HUES6 (cell line): Measurements from ENCODE around the gene ZDHHC13.

Source experiments
- H3K27ac ChIP-seq: 2 replicates; pipeline ENCODE4 v1.7.0; 2013; ENCODE audit warnings: low read depth, mild to moderate bottlenecking, low read length, inconsistent platforms
- H3K27me3 ChIP-seq: 2 replicates; pipeline ENCODE4 v1.6.1; 2013; ENCODE audit warnings: low read length; ENCODE audit not compliant: control insufficient read depth, insufficient read depth
- H3K36me3 ChIP-seq: 2 replicates; pipeline ENCODE4 v1.6.1; 2013; ENCODE audit warnings: low read length; ENCODE audit not compliant: control insufficient read depth, insufficient read depth
- H3K4me1 ChIP-seq: 2 replicates; pipeline ENCODE4 v1.6.1; 2013; ENCODE audit warnings: low read length; ENCODE audit not compliant: control insufficient read depth, insufficient read depth
- H3K4me3 ChIP-seq: 2 replicates; pipeline ENCODE4 v1.5.1; 2013; ENCODE audit warnings: low read depth, low read length
- H3K9ac ChIP-seq: one replicate; pipeline ENCODE4 v1.6.1; 2013; ENCODE audit warnings: mild to moderate bottlenecking, low read length
- H3K9me3 ChIP-seq: 2 replicates; pipeline ENCODE4 v1.6.1; 2013; ENCODE audit warnings: low read depth, low read length; ENCODE audit not compliant: control insufficient read depth, insufficient read depth

The ZDHHC13 gene

GRCh38 chr11:19116971-19117759 lies at the start of gene ZDHHC13:
Gene ZDHHC13 (plus strand): TSS chr11:19117168. CDS start chr11:19117250, 82 bp downstream.
- Histone ChIP-seq H3K4me3 (peak within 1 kb of the TSS; percentile 83), H3K27me3 (no peaks in the 10 kb centered on the region; the same call in 1 of the 2 replicates), H3K9ac (peak within 1 kb of the TSS; percentile 58), H3K4me1 (peaks cover 9% of the 10 kb centered on the region), H3K36me3 (peaks cover 16% of the 10 kb centered on the region), H3K9me3 (no peaks in the 10 kb centered on the region), H3K27ac (peak within 1 kb of the TSS; percentile 46; the same call in 1 of the 2 replicates)

- H3K36me3 ChIP-seq: no peaks in the 10 kb centered on the region
- peaks cover 15% of the 10 kb centered on the region for H3K4me1 ChIP-seq
- no peaks in the 10 kb centered on the region for H3K9me3 ChIP-seq
- no peak overlapping the region for H3K9ac ChIP-seq
- H3K27ac ChIP-seq: no peak overlapping the region
- no peaks in the 10 kb centered on the region for H3K27me3 ChIP-seq
- no peak overlapping the region for H3K4me3 ChIP-seq
Observed at GRCh38 chr11:19071255-19071654, 45.7 kb upstream of the ZDHHC13 start.

- H3K9ac ChIP-seq: no peak overlapping the region
- no peaks in the 10 kb centered on the region for H3K27me3 ChIP-seq
- H3K4me1 ChIP-seq: peaks cover 19% of the 10 kb centered on the region
- H3K27ac ChIP-seq: no peak overlapping the region
- no peaks in the 10 kb centered on the region for H3K9me3 ChIP-seq
- H3K4me3 ChIP-seq: no peak overlapping the region
- no peaks in the 10 kb centered on the region for H3K36me3 ChIP-seq
Observed at GRCh38 chr11:19072464-19072863, 44.5 kb upstream of the ZDHHC13 start.

GRCh38 chr11:19073454-19074415 lies 43.2 kb upstream of the ZDHHC13 start:
- Histone ChIP-seq H3K9ac (no peak overlapping the region), H3K9me3 (no peaks in the 10 kb centered on the region), H3K4me1 (peaks cover 19% of the 10 kb centered on the region), H3K4me3 (no peak overlapping the region), H3K36me3 (no peaks in the 10 kb centered on the region), H3K27ac (peak overlapping the region; percentile 6; the same call in 1 of the 2 replicates), H3K27me3 (no peaks in the 10 kb centered on the region)

GRCh38 chr11:19075636-19076035 lies 41.3 kb upstream of the ZDHHC13 start:
- H3K9ac ChIP-seq: no peak overlapping the region
- no peak overlapping the region for H3K4me3 ChIP-seq
- no peaks in the 10 kb centered on the region; the same call in 1 of the 2 replicates for H3K27me3 ChIP-seq
- H3K9me3 ChIP-seq: no peaks in the 10 kb centered on the region
- no peak overlapping the region for H3K27ac ChIP-seq
- H3K36me3 ChIP-seq: no peaks in the 10 kb centered on the region
- peaks cover 19% of the 10 kb centered on the region for H3K4me1 ChIP-seq

GRCh38 chr11:19076744-19077589 lies 40.0 kb upstream of the ZDHHC13 start:
- Histone ChIP-seq H3K9ac (no peak overlapping the region), H3K4me1 (peaks cover 19% of the 10 kb centered on the region), H3K27me3 (no peaks in the 10 kb centered on the region; the same call in 1 of the 2 replicates), H3K9me3 (no peaks in the 10 kb centered on the region), H3K36me3 (no peaks in the 10 kb centered on the region), H3K4me3 (no peak overlapping the region), H3K27ac (no peak overlapping the region)

- Histone ChIP-seq H3K36me3 (no peaks in the 10 kb centered on the region), H3K4me3 (no peak overlapping the region), H3K4me1 (peaks cover 19% of the 10 kb centered on the region), H3K9me3 (no peaks in the 10 kb centered on the region), H3K9ac (no peak overlapping the region), H3K27ac (no peak overlapping the region), H3K27me3 (no peaks in the 10 kb centered on the region; the same call in 1 of the 2 replicates)
Observed at GRCh38 chr11:19077965-19078364, 39.0 kb upstream of the ZDHHC13 start.

- Histone ChIP-seq H3K4me1 (0 out of 2 replicates have a peak, but pooled peaks cover 4% of the 10 kb centered on the region), H3K36me3 (no peaks in the 10 kb centered on the region), H3K27me3 (no peaks in the 10 kb centered on the region; the same call in 1 of the 2 replicates), H3K27ac (no peak overlapping the region), H3K9me3 (no peaks in the 10 kb centered on the region), H3K4me3 (no peak overlapping the region), H3K9ac (no peak overlapping the region)
Observed at GRCh38 chr11:19079643-19080440, 37.1 kb upstream of the ZDHHC13 start.

- Histone ChIP-seq H3K4me3 (no peak overlapping the region), H3K9ac (no peak overlapping the region), H3K9me3 (no peaks in the 10 kb centered on the region), H3K36me3 (no peaks in the 10 kb centered on the region), H3K27me3 (no peaks in the 10 kb centered on the region; the same call in 1 of the 2 replicates), H3K27ac (no peak overlapping the region), H3K4me1 (0 out of 2 replicates have a peak, but pooled peaks cover 4% of the 10 kb centered on the region)
Observed at GRCh38 chr11:19080579-19080993, 36.4 kb upstream of the ZDHHC13 start.

GRCh38 chr11:19083166-19083565 lies 33.8 kb upstream of the ZDHHC13 start:
- Histone ChIP-seq H3K4me3 (no peak overlapping the region), H3K36me3 (no peaks in the 10 kb centered on the region), H3K9me3 (no peaks in the 10 kb centered on the region), H3K27ac (no peak overlapping the region), H3K27me3 (no peaks in the 10 kb centered on the region; the same call in 1 of the 2 replicates), H3K4me1 (no peaks in the 10 kb centered on the region), H3K9ac (no peak overlapping the region)
